Choroid plexus epithelial cell (primary cell): ENCODE results near the gene KMT2B.

ENCODE experiments used
- DNase-seq: peaks from one replicate; pipeline ENCODE4 v3.0.0-alpha.2; 2010; ENCODE audit warnings: low read depth
- H3K4me3 ChIP-seq: 2 replicates; pipeline ENCODE4 v1.5.1; 2011; ENCODE audit warnings: low read depth, mild to moderate bottlenecking, control low read depth, low read length, moderate library complexity
- TF ChIP-seq, protein P1 (sequence below): conservative IDR thresholded peaks from 2 replicates; pipeline ENCODE4 v1.5.1; 2011; ENCODE audit warnings: low read depth, mild to moderate bottlenecking, control low read depth, inconsistent platforms, low read length, moderate library complexity

The KMT2B gene

GRCh38 chr19:35738887-35739229, 21.1 kb downstream of the KMT2B start:
- DNase-seq, result no peak
- no peak overlapping the region for H3K4me3 ChIP-seq
- TF ChIP-seq, protein P1, sequence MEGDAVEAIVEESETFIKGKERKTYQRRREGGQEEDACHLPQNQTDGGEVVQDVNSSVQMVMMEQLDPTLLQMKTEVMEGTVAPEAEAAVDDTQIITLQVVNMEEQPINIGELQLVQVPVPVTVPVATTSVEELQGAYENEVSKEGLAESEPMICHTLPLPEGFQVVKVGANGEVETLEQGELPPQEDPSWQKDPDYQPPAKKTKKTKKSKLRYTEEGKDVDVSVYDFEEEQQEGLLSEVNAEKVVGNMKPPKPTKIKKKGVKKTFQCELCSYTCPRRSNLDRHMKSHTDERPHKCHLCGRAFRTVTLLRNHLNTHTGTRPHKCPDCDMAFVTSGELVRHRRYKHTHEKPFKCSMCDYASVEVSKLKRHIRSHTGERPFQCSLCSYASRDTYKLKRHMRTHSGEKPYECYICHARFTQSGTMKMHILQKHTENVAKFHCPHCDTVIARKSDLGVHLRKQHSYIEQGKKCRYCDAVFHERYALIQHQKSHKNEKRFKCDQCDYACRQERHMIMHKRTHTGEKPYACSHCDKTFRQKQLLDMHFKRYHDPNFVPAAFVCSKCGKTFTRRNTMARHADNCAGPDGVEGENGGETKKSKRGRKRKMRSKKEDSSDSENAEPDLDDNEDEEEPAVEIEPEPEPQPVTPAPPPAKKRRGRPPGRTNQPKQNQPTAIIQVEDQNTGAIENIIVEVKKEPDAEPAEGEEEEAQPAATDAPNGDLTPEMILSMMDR, result no peak

DNA sequence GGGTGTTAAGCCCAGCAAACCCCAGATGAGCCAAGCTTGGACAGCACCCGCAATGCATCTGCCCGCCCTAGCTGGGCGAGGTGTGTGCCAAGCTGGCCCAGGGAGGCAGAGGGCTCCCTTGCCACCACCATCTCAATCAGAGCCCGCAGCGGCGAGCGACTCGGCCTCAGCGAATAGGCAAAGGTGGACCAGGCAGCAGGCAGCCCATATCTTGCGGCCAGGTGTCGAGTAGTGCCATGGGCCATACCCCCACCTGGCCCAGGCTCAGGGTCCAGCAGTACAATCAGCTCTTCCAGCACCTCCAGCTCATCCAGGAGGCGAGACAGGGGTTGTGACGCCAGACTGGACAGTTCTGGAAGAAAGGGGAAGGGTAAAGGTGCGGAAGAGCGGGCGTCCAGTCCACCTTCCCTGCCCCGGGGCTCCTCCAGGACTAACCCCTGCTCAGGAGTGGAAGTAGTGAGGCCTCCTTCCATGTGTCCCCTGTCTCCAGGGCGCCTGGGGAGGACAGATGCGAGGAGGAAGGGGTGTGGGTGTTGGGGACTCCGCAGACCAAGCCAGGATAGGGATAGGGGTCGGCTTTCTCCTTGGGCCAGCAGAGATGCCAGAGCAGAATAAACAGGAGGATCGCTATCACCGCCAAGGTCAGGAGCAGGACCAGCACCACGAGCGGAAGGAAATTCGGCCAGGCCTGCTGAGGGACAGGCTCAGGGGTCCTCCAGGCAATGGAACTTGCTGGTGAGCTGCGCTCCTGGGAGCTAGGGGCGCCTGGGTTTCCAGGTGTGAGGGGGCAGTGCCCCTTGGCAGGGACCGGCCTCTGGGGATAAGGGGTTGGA, 21.7 kb downstream of the KMT2B start:
- no peak for DNase-seq

GRCh38 chr19:35740108-35740422, 22.3 kb downstream of the KMT2B start:
- TF ChIP-seq, protein P1, result no peak

More for the DNA sequence above, 21.7 kb downstream of the KMT2B start:
- H3K4me3 ChIP-seq, result no peak overlapping the region
- TF ChIP-seq, protein P1, result no peak

DNA sequence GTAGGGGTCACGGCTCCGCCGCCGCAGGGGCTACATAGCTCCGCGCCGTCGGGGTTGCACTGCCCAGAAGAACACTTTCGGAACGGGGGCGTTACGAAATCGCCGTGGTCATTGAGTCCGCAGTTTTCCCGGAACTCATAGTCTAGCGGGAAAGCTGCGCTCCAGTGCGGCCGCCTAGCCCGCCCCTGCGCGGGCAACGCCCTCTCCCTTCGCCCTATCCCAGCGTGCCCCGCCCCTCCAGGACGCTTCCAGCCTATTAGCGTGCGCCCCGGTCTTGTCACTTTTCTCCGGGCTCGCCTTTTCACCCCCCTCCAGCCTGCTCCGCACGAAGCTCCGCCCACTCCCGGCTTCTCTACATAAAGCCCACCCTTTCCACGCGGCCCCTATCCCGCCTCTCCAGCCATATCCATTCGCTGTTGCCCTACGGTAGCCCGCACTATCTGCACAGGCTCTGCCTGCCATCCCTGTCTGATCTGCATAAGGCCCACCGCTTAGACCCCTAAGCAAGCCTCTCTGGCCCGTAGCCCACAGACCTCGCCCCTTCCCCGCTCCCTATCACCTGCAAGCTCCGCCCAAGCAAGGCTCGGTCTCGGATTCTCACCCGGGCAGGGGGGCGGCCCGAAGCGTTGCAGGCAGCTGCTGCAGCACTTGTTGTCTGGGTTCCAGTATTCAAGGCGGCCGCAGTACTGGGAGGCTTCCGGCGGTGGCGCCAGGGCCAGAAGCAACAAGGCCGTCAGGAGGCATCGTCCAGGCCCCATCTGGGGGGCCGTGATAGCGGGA, 22.8 kb downstream of the KMT2B start:
- H3K4me3 ChIP-seq, result peak overlapping the region; percentile 60
- DNase-seq, result peak; percentile 99
- TF ChIP-seq, protein P1, result peak; percentile 24

More at GRCh38 chr19:35740108-35740422, 22.3 kb downstream of the KMT2B start:
- H3K4me3 ChIP-seq, result peak overlapping the region; percentile 55
- DNase-seq, result no peak

- TF ChIP-seq, protein P1, result no peak
- peak overlapping the region; percentile 60 for H3K4me3 ChIP-seq
- no peak for DNase-seq
These were observed 23.4 kb downstream of the KMT2B start for GRCh38 chr19:35741203-35741515.

- TF ChIP-seq, protein P1, result no peak
- DNase-seq, result no peak
- no peak within 1 kb of the TSS for H3K4me3 ChIP-seq
These were observed 24.4 kb downstream of the KMT2B start, which contains the start of gene IGFLR1 for GRCh38 chr19:35742121-35742724. IGFLR1 (minus strand) TSS chr19:35742452; CDS start chr19:35741180, 1,272 bp downstream.
